Activated CD4-positive, alpha-beta T cell treated with anti-CD3 and anti-CD28 coated beads for 1 hour (primary cell): Measurements from ENCODE around the gene MYOCD.

Experiments used
- DNase-seq: peaks from one replicate; pipeline ENCODE4 v3.0.0-alpha.2; 2020

The MYOCD gene

GRCh38 chr17:12712941-12713340 is 47.3 kb downstream of the MYOCD start:
- no peak for DNase-seq

- DNase-seq = no peak
Observed at GRCh38 chr17:12719948-12720347, 54.3 kb downstream of the MYOCD start.

GRCh38 chr17:12721581-12721980 is 55.9 kb downstream of the MYOCD start:
- DNase-seq = no peak

- no peak for DNase-seq
Observed at GRCh38 chr17:12722282-12722681, 56.6 kb downstream of the MYOCD start.

GRCh38 chr17:12726131-12726530 is 60.4 kb downstream of the MYOCD start:
- no peak for DNase-seq

GRCh38 chr17:12727076-12727760 is 61.5 kb downstream of the MYOCD start:
- no peak for DNase-seq

- no peak for DNase-seq
Observed at GRCh38 chr17:12727881-12728280, 62.2 kb downstream of the MYOCD start.

- DNase-seq = no peak
Observed at GRCh38 chr17:12729086-12729485, 63.4 kb downstream of the MYOCD start.

GRCh38 chr17:12730421-12730820 is 64.7 kb downstream of the MYOCD start:
- DNase-seq = no peak

GRCh38 chr17:12730931-12731521 is 65.3 kb downstream of the MYOCD start:
- no peak for DNase-seq

- no peak for DNase-seq
Observed at GRCh38 chr17:12731839-12732238, 66.1 kb downstream of the MYOCD start.

- no peak for DNase-seq
Observed at GRCh38 chr17:12732366-12732765, 66.7 kb downstream of the MYOCD start.

- no peak for DNase-seq
Observed at GRCh38 chr17:12734926-12735325, 69.2 kb downstream of the MYOCD start.

GRCh38 chr17:12735517-12735916 is 69.8 kb downstream of the MYOCD start:
- DNase-seq = no peak

GRCh38 chr17:12736526-12736925 is 70.8 kb downstream of the MYOCD start:
- no peak for DNase-seq

GRCh38 chr17:12737740-12738469 is 72.2 kb downstream of the MYOCD start:
- no peak for DNase-seq

- DNase-seq = no peak
Observed at GRCh38 chr17:12738624-12739023, 72.9 kb downstream of the MYOCD start.

GRCh38 chr17:12739500-12739899 is 73.8 kb downstream of the MYOCD start:
- no peak for DNase-seq

- no peak for DNase-seq
Observed at GRCh38 chr17:12743046-12743445, 77.4 kb downstream of the MYOCD start.

GRCh38 chr17:12744298-12744697 is 78.6 kb downstream of the MYOCD start:
- no peak for DNase-seq

GRCh38 chr17:12744786-12745185 is 79.1 kb downstream of the MYOCD start:
- DNase-seq = no peak

GRCh38 chr17:12745486-12745885 is 79.8 kb downstream of the MYOCD start:
- no peak for DNase-seq

GRCh38 chr17:12756786-12757185 is 91.1 kb downstream of the MYOCD start:
- no peak for DNase-seq

- DNase-seq = no peak
Observed at GRCh38 chr17:12759090-12759489, 93.4 kb downstream of the MYOCD start.
